Heart left ventricle (tissue), 13 donors: ENCODE results near the gene AMN.
"Not testable (repeated sequence)": the region's sequence is repeated elsewhere in the genome, so short reads cannot be mapped to it uniquely, and the experiment has no call there.

Source experiments
- CTCF ChIP-seq, 12 donors: fragments of 200-600 bp; sonication (generic) in 4 of 12; IDR thresholded peaks; one replicate each; pipeline versions ENCODE4 v1.5.0 to v1.8.0; 2018 to 2022; ENCODE audit warnings: antibody characterized with exemption in 12 of 12, mild to moderate bottlenecking in 5 of 12
- POLR2A ChIP-seq, 2 donors: fragments of 450-650 bp; IDR thresholded peaks; one replicate each; pipeline ENCODE4 v1.6.1; 2017; ENCODE audit warnings: antibody characterized with exemption in 2 of 2, mild to moderate bottlenecking in 2 of 2, moderate library complexity in 2 of 2
- donor health status: ischemic (EF 13 %, LVEDD 7.1; RV severe dilation, severe dysfunction).
- donor health status: DM: no; HTN: yes; CAD: no.
- donor health status: DM: no; HTN: no; CAD: no.
- donor health status: ischemic (EF 25% LVEDD 6.9; RV normal size, moderate dysfunction).
- donor health status: ischemic (EF 25% LVEDD 5.7; RV mildly dilated, moderate dysfunction).
- donor health status: ischemic (EF 35%, LVEDD 5.7; RV mildly dilated, moderate dysfunction).
- donor health status: nonischemic (EF 11% LVEDD 7.7; RV severe dilation, severe dysfunction).
- donor health status: DM: yes; HTN: yes; CAD: no.
- donor health status: PGD.
- donor health status: ischemic (EF 29% LVEDD 5.4; RV normal size, mild dysfunction).
- donor health status: nonischemic (EF 23%, LVEDD 6.1; RV moderate dilation, normal function).

GRCh38 chr14:102877511-102877910 lies 45.0 kb upstream of the AMN start:
- TF ChIP-seq CTCF, POLR2A (IDR thresholded peaks at IDR 0.05): not testable (repeated sequence)
